Measurements from ENCODE around the gene SPOCK1.

SPOCK1 gene

DNA sequence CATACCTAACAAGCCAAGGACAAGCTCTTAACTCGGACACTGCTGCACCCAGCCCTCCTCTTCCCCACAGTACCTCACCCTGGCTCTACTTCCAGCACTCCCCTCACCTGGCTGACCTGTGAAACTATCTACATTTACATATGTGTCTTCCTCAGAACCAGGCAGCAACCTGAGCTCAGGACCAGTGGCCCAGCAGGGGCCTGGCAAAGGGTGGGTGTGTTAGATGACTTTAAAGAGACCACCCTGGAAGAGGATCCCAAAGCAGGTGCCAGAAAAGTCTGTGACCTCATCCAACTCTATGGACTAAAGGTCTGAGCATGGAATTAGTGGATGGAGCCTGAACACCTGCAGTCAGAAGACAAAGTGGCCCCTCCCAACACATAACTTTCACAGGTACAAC, 400.9 kb downstream of the SPOCK1 start:
- no peak for TF ChIP-seq JUND (IDR thresholded peaks at IDR 0.05; ENCODE audit: low read depth)
- in situ Hi-C loops (cut with HindIII; ENCODE audit: low pct_unique_long_range_greater_than_20kb, low sequenced_read_pairs) = no loop called here
- no peak for DNase-seq (ENCODE audit: low read depth in 1 of 2, low spot score in 1 of 2)

DNA sequence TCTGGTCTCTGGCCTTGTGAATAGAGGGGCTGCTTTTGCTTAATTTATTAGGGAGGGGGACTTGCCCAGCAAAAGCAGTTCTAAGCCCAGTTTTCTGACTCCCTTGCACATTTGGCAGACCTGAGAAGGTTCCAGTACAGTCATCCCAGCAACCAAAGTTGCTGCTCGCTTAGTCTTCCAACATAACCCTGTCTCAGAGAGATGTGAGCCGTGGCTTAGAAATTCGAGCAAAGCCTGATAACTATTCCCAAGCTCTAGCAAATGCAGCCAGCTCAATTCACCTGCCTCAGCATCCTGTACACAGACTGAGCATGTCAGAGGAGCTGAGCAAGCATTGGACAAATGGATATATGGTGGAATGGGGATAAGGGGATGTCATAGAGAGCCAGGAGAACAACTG, 401.9 kb downstream of the SPOCK1 start:
- no peak for TF ChIP-seq JUND (IDR thresholded peaks at IDR 0.05; ENCODE audit: low read depth)
- DNase-seq (ENCODE audit: low read depth in 1 of 2, low spot score in 1 of 2) = no peak
- in situ Hi-C loops (cut with HindIII; ENCODE audit: low pct_unique_long_range_greater_than_20kb, low sequenced_read_pairs) = no loop called here

DNA sequence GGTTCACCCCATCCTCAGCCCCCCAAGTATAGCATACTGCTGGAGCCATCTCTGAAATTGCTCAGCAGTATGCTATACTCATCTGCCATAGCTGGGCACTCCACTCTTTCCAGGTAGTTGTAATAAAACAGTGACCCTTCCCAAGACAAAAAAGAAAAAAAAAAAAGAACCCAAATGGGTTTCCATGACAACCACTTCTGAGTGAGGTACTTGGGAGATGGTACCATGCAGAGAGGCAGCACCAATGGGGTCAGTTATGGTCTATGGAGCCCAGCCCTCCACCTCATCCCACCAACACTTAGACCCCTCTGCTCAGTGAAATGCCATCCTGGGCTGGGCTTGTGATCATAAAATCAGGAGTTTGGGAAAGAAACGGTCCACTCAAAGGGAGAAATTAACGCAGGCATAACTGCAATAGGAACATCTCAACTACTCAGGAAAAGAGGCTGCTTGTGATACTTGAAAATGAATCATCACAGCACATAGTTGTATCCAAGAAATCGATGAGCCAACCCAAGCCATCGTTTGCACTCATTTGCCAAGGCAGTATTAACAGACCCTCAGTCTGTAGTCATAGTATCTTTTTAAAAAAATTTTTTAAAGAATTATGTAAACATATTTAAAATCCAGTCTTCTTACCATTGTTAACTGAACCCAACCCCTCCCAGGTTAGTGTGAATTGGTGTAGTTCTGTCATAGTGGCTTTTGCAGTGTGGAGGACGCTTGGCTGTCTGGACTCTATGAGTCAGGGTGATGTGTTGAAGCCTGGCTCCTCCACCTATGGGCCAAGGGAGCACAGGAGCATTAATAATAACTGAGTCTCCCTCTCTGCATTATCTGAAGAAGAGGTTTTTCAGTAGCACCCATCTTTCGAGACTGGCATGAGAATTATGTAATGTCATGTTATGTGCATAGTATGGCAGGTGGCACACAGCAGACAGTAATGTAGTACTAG, 402.7 kb downstream of the SPOCK1 start:
- no peak for DNase-seq (ENCODE audit: low read depth in 1 of 2, low spot score in 1 of 2)
- no peak for TF ChIP-seq JUND (IDR thresholded peaks at IDR 0.05; ENCODE audit: low read depth)
- in situ Hi-C loops (cut with HindIII; ENCODE audit: low pct_unique_long_range_greater_than_20kb, low sequenced_read_pairs) = no loop called here

DNA sequence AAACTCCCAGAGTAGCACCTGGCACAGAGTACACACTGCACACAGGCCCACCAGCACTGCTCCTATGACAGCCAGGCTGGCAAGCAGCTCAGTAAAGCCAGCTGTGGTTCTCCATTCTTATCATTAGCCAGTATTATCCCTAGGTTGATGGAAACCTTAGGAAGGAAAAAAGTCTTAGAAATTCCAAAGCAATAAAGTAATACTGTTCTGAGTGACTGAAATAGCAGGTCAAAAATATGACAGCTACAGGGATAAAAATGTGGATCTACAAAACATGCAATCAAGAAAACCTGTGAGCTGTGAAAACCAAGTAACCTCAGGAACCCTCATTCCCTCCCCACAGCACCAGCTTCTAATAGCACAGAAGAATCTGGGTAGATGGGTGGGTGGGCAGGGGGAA, 403.5 kb downstream of the SPOCK1 start:
- TF ChIP-seq JUND (IDR thresholded peaks at IDR 0.05; ENCODE audit: low read depth) = no peak
- in situ Hi-C loops (cut with HindIII; ENCODE audit: low pct_unique_long_range_greater_than_20kb, low sequenced_read_pairs) = no loop called here
- no peak for DNase-seq (ENCODE audit: low read depth in 1 of 2, low spot score in 1 of 2)

DNA sequence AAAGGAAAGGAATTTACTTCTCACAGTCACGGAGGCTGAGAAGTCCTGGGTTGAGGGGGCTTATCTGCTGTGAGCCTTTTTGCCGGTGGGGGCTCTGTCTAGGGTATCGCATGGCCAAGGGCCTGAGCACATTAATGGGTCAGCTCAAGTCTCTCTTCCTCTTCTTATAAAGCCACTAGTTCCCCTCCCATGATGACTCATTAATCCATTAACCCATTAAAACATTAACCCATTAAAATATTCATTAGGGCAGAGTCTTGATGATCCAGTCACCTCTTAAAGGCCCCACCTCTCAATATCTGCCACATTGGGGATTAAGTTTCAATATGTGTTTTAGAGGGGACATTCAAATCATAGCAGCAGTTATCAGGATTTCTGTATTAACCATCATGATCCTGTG, 406.3 kb downstream of the SPOCK1 start:
- in situ Hi-C loops (cut with HindIII; ENCODE audit: low pct_unique_long_range_greater_than_20kb, low sequenced_read_pairs) = no loop called here
- no peak for TF ChIP-seq JUND (IDR thresholded peaks at IDR 0.05; ENCODE audit: low read depth)
- no peak for DNase-seq (ENCODE audit: low read depth in 1 of 2, low spot score in 1 of 2)

DNA sequence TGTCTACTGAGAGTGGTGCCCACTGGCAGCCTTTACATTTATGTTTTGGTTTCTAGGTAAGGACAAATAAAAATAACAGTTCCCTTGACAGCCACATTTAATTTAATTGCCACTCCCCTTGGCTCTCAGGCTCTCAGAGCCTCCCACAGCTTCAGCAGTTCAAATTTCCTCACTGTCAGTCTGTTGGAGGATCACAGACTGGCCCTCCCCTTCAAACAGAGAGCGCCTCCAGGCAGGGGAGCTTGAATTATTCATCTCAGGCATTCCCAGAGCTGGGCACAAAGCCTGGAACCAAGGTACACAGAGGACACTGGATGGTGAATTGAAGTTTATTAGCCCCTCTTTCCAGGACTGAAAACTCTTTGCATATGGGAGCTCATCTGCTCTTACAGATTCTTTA, 407.7 kb downstream of the SPOCK1 start:
- in situ Hi-C loops (cut with HindIII; ENCODE audit: low pct_unique_long_range_greater_than_20kb, low sequenced_read_pairs) = no loop called here
- TF ChIP-seq JUND (IDR thresholded peaks at IDR 0.05; ENCODE audit: low read depth) = no peak
- peak in 1 of 2 experiments; percentile 16 for DNase-seq (ENCODE audit: low read depth in 1 of 2, low spot score in 1 of 2)

DNA sequence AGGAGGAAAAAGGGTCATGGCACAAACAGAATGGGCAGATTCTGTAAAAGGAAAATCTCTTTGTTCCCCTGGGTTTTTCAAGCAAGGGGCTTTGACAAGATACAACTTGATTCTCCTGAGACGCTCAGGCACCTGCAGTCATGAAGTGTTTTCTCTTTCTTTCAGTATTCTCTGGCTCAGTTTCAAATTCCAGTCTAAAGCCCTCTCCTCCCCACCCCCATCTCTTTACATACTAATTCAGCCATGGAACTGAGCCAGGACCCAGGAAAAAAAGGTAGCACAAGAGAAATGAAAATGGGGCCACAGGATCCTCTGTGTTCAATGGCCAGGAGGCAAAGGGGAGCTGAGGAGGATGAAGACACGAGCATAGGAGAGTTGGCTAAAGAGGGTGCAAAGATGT, 408.4 kb downstream of the SPOCK1 start:
- in situ Hi-C loops (cut with HindIII; ENCODE audit: low pct_unique_long_range_greater_than_20kb, low sequenced_read_pairs) = no loop called here
- no peak for TF ChIP-seq JUND (IDR thresholded peaks at IDR 0.05; ENCODE audit: low read depth)

DNA sequence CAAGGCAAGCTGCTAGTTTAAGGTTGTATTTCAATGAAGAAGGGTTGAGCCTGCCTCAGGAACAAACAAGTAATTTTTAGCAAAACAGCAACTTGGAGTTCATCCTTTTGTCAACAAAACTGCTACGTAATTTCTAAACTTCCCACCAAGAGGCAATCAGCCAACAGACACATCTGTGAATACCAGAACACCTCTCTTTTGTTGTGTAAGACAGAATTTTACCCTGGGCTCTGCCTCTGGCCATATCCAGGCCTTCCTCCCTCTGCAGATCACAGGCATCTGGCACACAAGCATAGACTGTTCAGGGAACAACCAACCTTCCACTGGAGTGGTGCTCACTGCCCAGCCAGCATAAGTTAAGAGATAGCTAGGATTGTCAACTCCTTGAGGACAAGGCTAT, 409.0 kb downstream of the SPOCK1 start:
- in situ Hi-C loops (cut with HindIII; ENCODE audit: low pct_unique_long_range_greater_than_20kb, low sequenced_read_pairs) = no loop called here
- no peak for DNase-seq (ENCODE audit: low read depth in 1 of 2, low spot score in 1 of 2)
- no peak for TF ChIP-seq JUND (IDR thresholded peaks at IDR 0.05; ENCODE audit: low read depth)

More for the DNA sequence above, 408.4 kb downstream of the SPOCK1 start:
- DNase-seq (ENCODE audit: low read depth in 1 of 2, low spot score in 1 of 2) = no peak

DNA sequence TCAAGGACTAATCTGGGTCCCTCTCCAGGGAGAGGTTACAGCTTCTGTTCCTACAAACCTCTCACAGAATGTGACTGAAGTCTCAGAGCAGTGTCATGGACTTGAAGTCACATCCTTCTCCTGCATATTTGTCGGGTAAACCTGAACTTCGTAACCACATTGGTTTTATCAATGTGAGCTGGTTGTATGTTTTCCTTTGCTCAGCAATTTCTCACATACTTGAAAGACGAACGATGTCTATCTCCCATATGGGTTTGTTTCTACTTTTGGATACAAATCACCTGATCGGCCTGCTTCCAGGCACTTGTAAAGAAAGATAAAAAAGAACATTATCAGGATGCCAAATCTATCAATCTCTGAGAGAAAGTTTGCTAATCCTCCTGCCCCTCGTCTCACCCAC, 411.0 kb downstream of the SPOCK1 start:
- DNase-seq (ENCODE audit: low read depth in 1 of 2, low spot score in 1 of 2) = no peak
- in situ Hi-C loops (cut with HindIII; ENCODE audit: low pct_unique_long_range_greater_than_20kb, low sequenced_read_pairs) = no loop called here
- no peak for TF ChIP-seq JUND (IDR thresholded peaks at IDR 0.05; ENCODE audit: low read depth)

DNA sequence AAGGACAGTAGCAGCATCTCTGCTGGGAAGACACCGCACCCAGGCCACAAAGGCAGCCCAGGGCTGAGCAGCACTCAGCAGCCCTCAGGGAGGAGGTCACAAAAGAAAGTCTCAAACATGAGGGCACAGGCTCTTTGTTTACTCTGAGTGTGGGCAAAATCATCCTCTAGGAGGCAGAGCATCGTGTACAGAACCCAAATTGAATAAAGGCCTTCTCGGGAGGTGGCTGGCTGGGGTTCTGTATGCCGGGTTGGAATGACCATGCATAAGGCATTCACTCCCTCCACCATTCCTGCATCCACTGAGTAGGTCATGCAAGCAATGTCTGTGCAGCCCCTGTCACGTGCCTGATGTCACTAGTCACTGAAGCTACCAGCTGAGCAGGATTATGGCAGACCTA, 412.8 kb downstream of the SPOCK1 start:
- TF ChIP-seq JUND (IDR thresholded peaks at IDR 0.05; ENCODE audit: low read depth) = no peak
- DNase-seq (ENCODE audit: low read depth in 1 of 2, low spot score in 1 of 2) = no peak
- in situ Hi-C loops (cut with HindIII; ENCODE audit: low pct_unique_long_range_greater_than_20kb, low sequenced_read_pairs) = no loop called here

DNA sequence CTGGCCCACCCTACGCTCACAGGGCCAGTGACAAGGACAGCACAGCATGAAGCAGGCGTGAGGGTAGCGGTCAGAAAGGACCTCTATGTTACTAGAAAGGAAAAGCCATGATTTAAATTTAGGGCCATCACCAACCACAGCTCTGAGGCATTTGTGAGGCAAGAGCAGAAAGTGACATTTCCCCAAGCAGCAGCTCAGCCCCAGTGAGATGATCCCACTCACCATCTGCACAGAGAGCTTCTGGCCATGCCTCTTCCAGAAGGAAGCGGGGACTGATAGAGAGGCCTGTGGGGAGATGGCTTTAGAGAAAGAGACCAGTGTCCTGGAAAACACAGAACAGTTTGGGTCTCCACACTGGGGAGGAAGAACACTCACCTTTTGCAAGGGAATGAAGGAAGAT, 413.9 kb downstream of the SPOCK1 start:
- no peak for TF ChIP-seq JUND (IDR thresholded peaks at IDR 0.05; ENCODE audit: low read depth)
- in situ Hi-C loops (cut with HindIII; ENCODE audit: low pct_unique_long_range_greater_than_20kb, low sequenced_read_pairs) = no loop called here
- no peak for DNase-seq (ENCODE audit: low read depth in 1 of 2, low spot score in 1 of 2)

DNA sequence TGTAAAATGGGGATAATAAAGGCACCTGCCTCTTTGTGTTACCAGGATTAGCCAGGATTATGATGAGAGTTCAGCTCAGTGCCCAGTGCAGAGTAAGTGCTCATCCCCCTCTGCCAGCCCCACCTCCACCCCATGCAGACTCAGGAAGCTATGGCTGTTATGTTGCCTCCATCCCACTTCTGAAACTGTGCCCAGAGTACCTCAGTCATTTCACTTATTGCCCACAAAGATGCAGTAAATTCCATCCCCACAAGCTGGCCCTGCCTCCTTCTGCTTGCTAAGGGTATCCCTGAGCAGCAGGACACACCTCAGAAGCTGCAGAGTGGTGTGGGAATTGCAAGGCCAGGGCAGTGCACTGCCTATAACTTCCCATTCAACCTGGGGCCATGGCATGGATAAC, 415.1 kb downstream of the SPOCK1 start:
- TF ChIP-seq JUND (IDR thresholded peaks at IDR 0.05; ENCODE audit: low read depth) = no peak
- in situ Hi-C loops (cut with HindIII; ENCODE audit: low pct_unique_long_range_greater_than_20kb, low sequenced_read_pairs) = no loop called here
- DNase-seq (ENCODE audit: low read depth in 1 of 2, low spot score in 1 of 2) = no peak

DNA sequence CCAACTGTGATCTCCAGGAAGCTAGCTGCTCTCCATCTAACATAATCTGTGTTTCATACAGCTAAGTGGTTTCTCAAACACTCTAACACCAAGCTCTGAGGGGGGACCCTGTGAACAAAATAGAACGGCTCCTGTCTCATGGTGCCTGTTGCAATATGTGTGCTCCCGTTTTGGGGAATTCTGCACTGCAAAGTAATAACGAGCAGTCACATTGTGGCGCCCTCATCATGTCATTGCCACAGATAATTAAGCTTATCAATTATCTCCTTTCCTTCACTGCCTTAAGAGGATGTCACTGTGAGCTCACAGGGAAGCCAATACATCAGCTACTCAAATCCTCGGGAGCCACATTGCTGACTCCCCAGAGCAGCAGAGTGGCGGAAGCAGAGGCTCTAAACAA, 416.2 kb downstream of the SPOCK1 start:
- in situ Hi-C loops (cut with HindIII; ENCODE audit: low pct_unique_long_range_greater_than_20kb, low sequenced_read_pairs) = no loop called here
- TF ChIP-seq JUND (IDR thresholded peaks at IDR 0.05; ENCODE audit: low read depth) = no peak
- no peak for DNase-seq (ENCODE audit: low read depth in 1 of 2, low spot score in 1 of 2)

All from T47D (cell line).